Omental fat pad (tissue), 4 donors: ENCODE measurements around the gene FASN. TPM values are rescaled to one million over a fixed set of nuclear protein-coding genes. Genes with fewer than 3 reads are reported as not detected.

ENCODE experiments used
- ATAC-seq: fragments of 150-250 bp; one replicate; pipeline ENCODE4 v1.9.1; 2016; ENCODE audit warnings: mild to moderate bottlenecking, moderate library complexity; ENCODE audit not compliant: low FRiP score
- DNase-seq: peaks from one replicate; pipeline ENCODE4 v3.0.0-alpha.2; 2019; ENCODE audit warnings: low spot score
- CTCF ChIP-seq, 3 donors: fragments of 450-650 bp; IDR thresholded peaks; one replicate each; pipeline ENCODE4 v1.5.1; 2016 to 2017; ENCODE audit warnings: antibody characterized with exemption in 3 of 3, mild to moderate bottlenecking in 3 of 3, moderate library complexity in 2 of 3
- total RNA-seq, 4 donors: library from RNA; depleted of rRNA; stranded (reverse); fragments of >200 nt; gene quantifications; one replicate each; pipeline ENCODE4 v1.1.0, GENCODE V29; 2016

Gene FASN
- total RNA-seq, 4 donors from 2014 or later = 313 to 1,522 (median 467) TPM

GRCh38 chr17:82076785-82077591 lies 21.0 kb downstream of the FASN start:
- no peak for TF ChIP-seq CTCF (IDR thresholded peaks at IDR 0.05)
- peak; percentile 4 for ATAC-seq
- DNase-seq = no peak

GRCh38 chr17:82076018-82076784 lies 21.8 kb downstream of the FASN start:
- TF ChIP-seq CTCF (IDR thresholded peaks at IDR 0.05) = no peak
- no peak for DNase-seq
- no peak for ATAC-seq

DNA sequence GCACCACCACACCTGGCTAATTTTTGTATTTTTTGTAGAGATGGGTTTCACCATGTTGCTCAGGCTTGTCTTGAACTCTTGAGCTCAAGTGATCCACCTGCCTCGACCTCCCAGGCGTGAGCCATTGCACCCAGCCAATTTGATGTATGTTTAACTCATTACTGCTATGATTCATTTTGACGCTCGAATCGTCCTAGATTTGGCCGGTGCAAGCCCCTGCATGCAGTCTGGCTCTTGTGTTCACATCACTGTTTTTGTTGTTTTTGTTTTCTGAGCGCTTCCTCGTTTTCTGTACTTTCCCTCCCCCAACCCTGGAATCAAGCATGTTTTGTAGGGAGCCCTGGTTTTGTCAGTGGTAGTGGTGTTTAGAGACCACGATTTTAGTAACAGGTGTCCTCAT lies 24.6 kb downstream of the FASN start:
- ATAC-seq = no peak
- no peak for TF ChIP-seq CTCF (IDR thresholded peaks at IDR 0.05)
- DNase-seq = no peak

- ATAC-seq (no peak), DNase-seq (no peak)
- TF ChIP-seq CTCF (IDR thresholded peaks at IDR 0.05) = no peak
Measured at GRCh38 chr17:82072827-82073226, 25.2 kb downstream of the FASN start.

DNA sequence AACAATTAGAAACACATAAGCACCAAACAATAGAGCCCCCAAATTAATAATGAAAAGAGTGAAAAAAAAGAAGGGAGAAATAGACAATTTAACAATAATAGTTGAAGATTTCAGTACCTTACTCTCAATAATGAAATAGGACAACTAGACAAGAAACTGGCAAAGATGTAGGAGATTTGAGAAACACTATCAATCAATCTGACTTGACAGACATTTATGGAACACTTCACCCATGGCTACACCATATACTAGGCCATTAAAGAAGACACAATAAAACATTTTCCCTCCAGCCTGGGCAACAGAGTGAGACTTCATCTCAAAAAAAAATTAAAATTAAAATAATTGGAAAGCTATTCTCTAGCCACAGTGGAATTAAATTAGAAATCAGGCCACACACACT lies 27.4 kb downstream of the FASN start:
- no peak for DNase-seq
- no peak for ATAC-seq
- TF ChIP-seq CTCF (IDR thresholded peaks at IDR 0.05) = no peak

GRCh38 chr17:82065638-82066303 lies 32.3 kb downstream of the FASN start, which contains the start of gene DUS1L:
Gene DUS1L (minus strand): TSS chr17:82065804. CDS start chr17:82065059, 745 bp downstream.
- ATAC-seq (peak; percentile 78), DNase-seq (no peak)
- no peak for TF ChIP-seq CTCF (IDR thresholded peaks at IDR 0.05)
